Mucosa of stomach (tissue), 1 donor: ENCODE data around the gene HSD11B1L.

Source experiments
- H3K27me3 ChIP-seq: one replicate; pipeline ENCODE4 v1.7.0; 2013; ENCODE audit warnings: mild to moderate bottlenecking, low read length; ENCODE audit not compliant: control insufficient read depth, insufficient read depth
- H3K36me3 ChIP-seq: one replicate; pipeline ENCODE4 v1.7.0; 2013; ENCODE audit warnings: low read length; ENCODE audit not compliant: control insufficient read depth, insufficient read depth
- H3K4me1 ChIP-seq: one replicate; pipeline ENCODE4 v1.7.0; 2013; ENCODE audit warnings: mild to moderate bottlenecking, low read length; ENCODE audit not compliant: control insufficient read depth, insufficient read depth
- H3K4me3 ChIP-seq: one replicate; pipeline ENCODE4 v1.7.0; 2013; ENCODE audit warnings: low read length
- H3K9ac ChIP-seq: one replicate; pipeline ENCODE4 v1.7.0; 2013; ENCODE audit warnings: mild to moderate bottlenecking, low read length, moderate library complexity
- H3K9me3 ChIP-seq: one replicate; pipeline ENCODE4 v1.7.0; 2013; ENCODE audit warnings: mild to moderate bottlenecking, low read length, moderate library complexity; ENCODE audit not compliant: control insufficient read depth
- donor health status: Pancreatic carcinoma.

The HSD11B1L gene

DNA sequence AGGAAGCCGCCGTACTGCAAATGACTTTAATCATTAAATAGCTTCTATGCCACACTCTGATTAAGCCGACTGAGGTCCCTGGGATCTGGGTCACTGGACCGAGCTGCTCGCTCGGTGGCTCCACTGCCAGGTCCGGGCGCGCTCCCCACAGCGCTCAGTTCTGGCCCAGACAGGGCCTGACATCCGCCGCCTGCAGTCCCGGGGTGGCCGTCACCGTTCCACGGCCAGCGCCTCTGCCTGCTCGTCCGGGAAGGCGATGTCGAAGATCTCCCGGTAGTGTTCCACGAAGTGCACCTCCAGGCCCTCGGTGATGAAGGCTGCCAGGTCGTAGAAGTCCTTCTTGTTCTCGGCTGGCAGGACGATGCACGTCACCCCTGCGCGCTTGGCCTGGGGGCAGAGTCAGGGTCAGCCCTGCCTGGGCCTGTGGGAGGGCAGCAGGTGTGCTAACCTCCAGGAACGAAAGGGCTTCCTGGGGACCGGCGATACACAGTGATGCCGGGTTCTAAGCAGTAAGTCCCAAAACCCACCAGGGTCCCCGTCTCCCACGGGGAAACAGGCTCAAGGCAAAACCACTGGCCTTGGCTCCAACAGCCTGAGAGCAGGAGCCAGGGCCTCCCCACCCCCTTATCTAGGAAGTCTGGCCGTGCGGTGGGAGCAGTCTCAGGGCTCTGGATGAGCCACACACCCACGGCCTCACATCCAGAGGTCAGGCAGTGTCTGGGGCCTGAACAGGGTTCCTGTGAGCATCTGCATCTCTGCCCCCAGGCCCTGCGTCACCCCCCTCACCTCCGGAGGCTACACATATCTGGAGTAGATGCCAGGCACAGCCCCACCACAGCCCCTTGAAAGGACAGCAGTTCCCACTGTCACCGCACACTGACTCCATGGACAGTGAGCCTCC lies 11.2 kb downstream of the HSD11B1L start:
- H3K27me3 ChIP-seq = no peaks in the 10 kb centered on the region
- H3K4me1 ChIP-seq = peaks cover 23% of the 10 kb centered on the region
- no peak overlapping the region for H3K4me3 ChIP-seq
- peaks cover 20% of the 10 kb centered on the region for H3K36me3 ChIP-seq
- H3K9ac ChIP-seq = no peak overlapping the region
- no peaks in the 10 kb centered on the region for H3K9me3 ChIP-seq

GRCh38 chr19:5692723-5693194 lies 11.9 kb downstream of the HSD11B1L start:
- Histone ChIP-seq H3K9me3 (no peaks in the 10 kb centered on the region), H3K4me1 (peaks cover 23% of the 10 kb centered on the region), H3K4me3 (no peak overlapping the region), H3K27me3 (no peaks in the 10 kb centered on the region), H3K9ac (no peak overlapping the region), H3K36me3 (peaks cover 20% of the 10 kb centered on the region)

- Histone ChIP-seq H3K4me3 (no peak overlapping the region), H3K9me3 (no peaks in the 10 kb centered on the region), H3K27me3 (no peaks in the 10 kb centered on the region), H3K36me3 (peaks cover 20% of the 10 kb centered on the region), H3K9ac (no peak overlapping the region), H3K4me1 (peaks cover 23% of the 10 kb centered on the region)
Measured at GRCh38 chr19:5693195-5694166, 12.7 kb downstream of the HSD11B1L start.

- Histone ChIP-seq H3K9me3 (no peaks in the 10 kb centered on the region), H3K27me3 (no peaks in the 10 kb centered on the region), H3K4me3 (no peak overlapping the region), H3K4me1 (peaks cover 23% of the 10 kb centered on the region), H3K9ac (no peak overlapping the region), H3K36me3 (peaks cover 20% of the 10 kb centered on the region)
Measured at GRCh38 chr19:5694167-5694955, 13.5 kb downstream of the HSD11B1L start.

GRCh38 chr19:5694956-5695648 lies 14.3 kb downstream of the HSD11B1L start:
- Histone ChIP-seq H3K4me1 (peaks cover 23% of the 10 kb centered on the region), H3K9ac (no peak overlapping the region), H3K9me3 (no peaks in the 10 kb centered on the region), H3K27me3 (no peaks in the 10 kb centered on the region), H3K36me3 (peaks cover 20% of the 10 kb centered on the region), H3K4me3 (no peak overlapping the region)

DNA sequence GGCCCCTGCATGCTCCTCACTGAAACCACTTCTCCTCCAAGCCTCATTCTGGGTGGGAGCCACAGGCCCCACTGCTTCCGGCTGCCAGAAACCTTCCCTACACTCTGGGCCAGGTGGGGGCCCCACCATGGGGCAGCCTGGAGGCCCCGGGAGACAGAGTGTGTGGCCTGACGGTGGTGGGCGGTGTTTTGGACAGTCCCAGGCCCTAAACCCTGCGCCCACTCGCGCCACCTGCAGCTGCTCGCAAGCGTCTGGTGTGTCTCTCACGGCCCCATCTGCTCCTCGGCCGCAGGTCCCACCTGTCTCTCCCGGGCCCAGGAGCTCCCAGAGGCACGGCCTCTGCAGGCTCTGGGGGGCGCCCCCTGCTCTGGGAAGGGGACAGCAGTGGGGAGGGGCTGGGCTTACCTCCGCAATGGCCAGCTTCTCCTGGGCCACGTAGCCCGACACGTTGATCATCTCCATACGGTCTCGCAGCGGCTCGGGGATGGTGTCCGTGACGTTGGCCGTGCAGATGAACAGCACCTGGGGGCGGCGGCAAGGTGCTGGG lies 14.9 kb downstream of the HSD11B1L start:
- Histone ChIP-seq H3K4me3 (no peak overlapping the region), H3K4me1 (peaks cover 18% of the 10 kb centered on the region), H3K9me3 (no peaks in the 10 kb centered on the region), H3K36me3 (peaks cover 20% of the 10 kb centered on the region), H3K9ac (no peak overlapping the region), H3K27me3 (no peaks in the 10 kb centered on the region)

- Histone ChIP-seq H3K27me3 (no peaks in the 10 kb centered on the region), H3K4me1 (peaks cover 13% of the 10 kb centered on the region), H3K36me3 (peaks cover 20% of the 10 kb centered on the region), H3K9me3 (no peaks in the 10 kb centered on the region), H3K4me3 (no peak overlapping the region), H3K9ac (no peak overlapping the region)
Measured at GRCh38 chr19:5696196-5697021, 15.6 kb downstream of the HSD11B1L start.

- peaks cover 16% of the 10 kb centered on the region for H3K36me3 ChIP-seq
- no peak overlapping the region for H3K9ac ChIP-seq
- H3K4me1 ChIP-seq = peaks cover 7% of the 10 kb centered on the region
- H3K4me3 ChIP-seq = no peak overlapping the region
- no peaks in the 10 kb centered on the region for H3K9me3 ChIP-seq
- no peaks in the 10 kb centered on the region for H3K27me3 ChIP-seq
Measured at GRCh38 chr19:5697022-5697889, 16.4 kb downstream of the HSD11B1L start.

DNA sequence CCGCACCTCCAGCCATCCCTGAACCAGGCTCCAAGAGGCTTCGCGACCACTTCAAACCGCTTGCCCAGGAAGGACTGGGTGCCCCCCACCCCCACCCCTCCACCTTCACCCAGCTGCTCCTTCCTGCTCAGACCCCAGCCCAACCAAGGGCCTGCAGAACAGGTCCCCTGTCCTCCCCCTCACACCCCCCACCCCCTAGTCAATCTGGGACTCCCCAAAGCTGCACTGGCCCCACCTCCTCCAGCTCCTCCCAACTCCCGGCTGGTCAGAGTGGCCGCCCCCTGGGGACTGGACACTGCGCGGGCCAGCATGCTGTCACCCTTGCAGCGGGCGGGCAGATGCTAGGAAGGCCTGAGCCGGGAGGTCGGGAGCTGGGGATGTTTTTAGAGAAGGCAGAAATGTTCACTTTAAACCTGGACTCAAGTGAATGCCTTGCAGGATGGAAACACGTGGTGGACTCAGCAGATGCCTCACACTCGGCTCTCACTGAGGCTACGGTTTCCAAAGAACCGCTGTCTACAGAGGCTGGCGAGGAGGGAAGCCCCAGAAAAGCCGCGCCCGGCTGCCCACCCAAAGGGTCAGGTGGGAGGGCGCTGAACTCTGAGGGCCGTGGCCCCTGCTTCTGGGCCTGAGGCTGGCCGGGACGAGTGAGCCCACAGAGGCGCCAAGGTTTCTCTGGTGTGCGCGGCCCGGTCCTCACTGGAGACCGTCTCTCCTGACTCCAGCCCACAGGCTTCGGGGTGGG lies 17.2 kb downstream of the HSD11B1L start:
- Histone ChIP-seq H3K4me1 (no peaks in the 10 kb centered on the region), H3K4me3 (no peak overlapping the region), H3K27me3 (no peaks in the 10 kb centered on the region), H3K36me3 (peaks cover 14% of the 10 kb centered on the region), H3K9me3 (no peaks in the 10 kb centered on the region), H3K9ac (no peak overlapping the region)
